ENCODE measurements around the gene AQP12A.

AQP12A gene

GRCh38 chr2:240734756-240735155 lies 43.1 kb downstream of the AQP12A start:
- no peaks in the 10 kb centered on the region for H3K27me3 ChIP-seq

DNA sequence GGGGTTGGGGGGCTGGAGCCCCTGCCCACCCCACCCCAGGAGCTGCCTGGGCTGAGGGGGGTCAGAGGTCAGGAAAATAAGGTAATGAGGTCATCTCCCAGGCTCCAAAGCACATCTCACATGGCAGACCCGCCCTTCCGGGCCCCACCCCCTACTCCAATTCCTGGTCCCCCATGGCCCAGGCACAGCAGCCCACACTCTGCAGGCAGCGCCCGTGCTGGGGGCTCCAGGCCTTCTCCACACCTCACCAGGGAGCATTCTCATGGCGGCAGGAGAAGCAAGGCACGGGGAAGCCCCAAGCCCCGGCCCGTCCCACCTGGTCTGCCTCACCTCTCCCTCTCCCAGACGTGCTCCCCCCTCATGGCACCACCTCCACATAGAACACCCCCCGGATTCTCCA lies 43.8 kb downstream of the AQP12A start:
- Histone ChIP-seq H3K9me3 (no peaks in the 10 kb centered on the region), H3K36me3 (peaks cover 9% of the 10 kb centered on the region)

More at GRCh38 chr2:240734756-240735155, 43.1 kb downstream of the AQP12A start:
- no peak for TF ChIP-seq CTCF (IDR thresholded peaks at IDR 0.05; ENCODE audit: low read depth, low read length)
- Histone ChIP-seq H3K4me3 (ENCODE audit: low read depth, low read length) (no peak overlapping the region), H3K9me3 (no peaks in the 10 kb centered on the region), H3K4me1 (peaks cover 7% of the 10 kb centered on the region; the same call in 1 of the 2 replicates), H3K36me3 (peaks cover 9% of the 10 kb centered on the region)
- DNase-seq = no peak

GRCh38 chr2:240736281-240737250 lies 44.9 kb downstream of the AQP12A start:
- TF ChIP-seq CTCF (IDR thresholded peaks at IDR 0.05; ENCODE audit: low read depth, low read length) = no peak
- Histone ChIP-seq H3K4me3 (ENCODE audit: low read depth, low read length) (no peak overlapping the region), H3K9me3 (no peaks in the 10 kb centered on the region), H3K4me1 (peaks cover 7% of the 10 kb centered on the region; the same call in 1 of the 2 replicates), H3K27me3 (no peaks in the 10 kb centered on the region), H3K36me3 (peaks cover 9% of the 10 kb centered on the region)
- DNase-seq = no peak

More for the DNA sequence above, 43.8 kb downstream of the AQP12A start:
- no peak for TF ChIP-seq CTCF (IDR thresholded peaks at IDR 0.05; ENCODE audit: low read depth, low read length)
- no peak overlapping the region for H3K4me3 ChIP-seq (ENCODE audit: low read depth, low read length)
- H3K4me1 ChIP-seq = peaks cover 7% of the 10 kb centered on the region; the same call in 1 of the 2 replicates
- DNase-seq = no peak
- no peaks in the 10 kb centered on the region for H3K27me3 ChIP-seq

- Histone ChIP-seq H3K36me3 (peaks cover 9% of the 10 kb centered on the region), H3K9me3 (no peaks in the 10 kb centered on the region), H3K27me3 (no peaks in the 10 kb centered on the region), H3K4me3 (ENCODE audit: low read depth, low read length) (no peak overlapping the region), H3K4me1 (peaks cover 7% of the 10 kb centered on the region; the same call in 1 of the 2 replicates)
- TF ChIP-seq CTCF (IDR thresholded peaks at IDR 0.05; ENCODE audit: low read depth, low read length) = no peak
- DNase-seq = no peak
Measured at GRCh38 chr2:240737512-240737911, 45.8 kb downstream of the AQP12A start.

- H3K27me3 ChIP-seq = no peaks in the 10 kb centered on the region
- peaks cover 9% of the 10 kb centered on the region for H3K36me3 ChIP-seq
- no peak overlapping the region for H3K4me3 ChIP-seq (ENCODE audit: low read depth, low read length)
- no peaks in the 10 kb centered on the region for H3K9me3 ChIP-seq
- no peak for TF ChIP-seq CTCF (IDR thresholded peaks at IDR 0.05; ENCODE audit: low read depth, low read length)
- H3K4me1 ChIP-seq = peaks cover 7% of the 10 kb centered on the region; the same call in 1 of the 2 replicates
- DNase-seq = no peak
Measured at GRCh38 chr2:240737958-240738357, 46.3 kb downstream of the AQP12A start.

GRCh38 chr2:240739797-240740196 lies 48.1 kb downstream of the AQP12A start:
- Histone ChIP-seq H3K9me3 (no peaks in the 10 kb centered on the region), H3K4me1 (peaks cover 7% of the 10 kb centered on the region; the same call in 1 of the 2 replicates), H3K36me3 (peaks cover 3% of the 10 kb centered on the region), H3K4me3 (ENCODE audit: low read depth, low read length) (no peak overlapping the region), H3K27me3 (no peaks in the 10 kb centered on the region)
- TF ChIP-seq CTCF (IDR thresholded peaks at IDR 0.05; ENCODE audit: low read depth, low read length) = no peak
- no peak for DNase-seq
